ENCODE measurements around the gene NFIB. TPM values are rescaled to one million over a fixed set of nuclear protein-coding genes. Genes with fewer than 3 reads are reported as not detected.

Gene NFIB
- total and polyA plus RNA-seq, 2 of the 13 experiments (the other 11 are each of a cell fraction or from before 2014, with no cell fraction given) = 0.98 to 4.6 TPM

DNA sequence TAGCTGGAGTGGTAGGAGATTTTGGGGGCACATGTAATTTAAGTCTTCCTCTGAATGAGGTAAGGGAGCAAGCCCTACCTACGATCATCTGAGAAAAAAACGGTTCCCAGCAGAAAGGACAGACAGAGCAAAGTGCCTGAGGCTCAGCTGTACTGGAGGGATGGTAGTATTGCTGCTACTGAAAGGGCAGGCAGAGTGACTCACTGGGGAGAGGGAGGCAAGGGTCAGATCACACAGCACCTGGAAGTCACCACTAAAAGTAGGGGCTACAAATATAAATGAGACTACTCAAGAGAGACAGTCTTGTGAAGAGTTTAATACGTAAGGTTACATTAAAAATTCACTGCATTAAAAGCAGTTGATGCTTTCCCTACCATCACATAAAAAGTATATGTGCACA lies 75.9 kb downstream of the NFIB start (continued):
- TF ChIP-seq, protein P1, sequence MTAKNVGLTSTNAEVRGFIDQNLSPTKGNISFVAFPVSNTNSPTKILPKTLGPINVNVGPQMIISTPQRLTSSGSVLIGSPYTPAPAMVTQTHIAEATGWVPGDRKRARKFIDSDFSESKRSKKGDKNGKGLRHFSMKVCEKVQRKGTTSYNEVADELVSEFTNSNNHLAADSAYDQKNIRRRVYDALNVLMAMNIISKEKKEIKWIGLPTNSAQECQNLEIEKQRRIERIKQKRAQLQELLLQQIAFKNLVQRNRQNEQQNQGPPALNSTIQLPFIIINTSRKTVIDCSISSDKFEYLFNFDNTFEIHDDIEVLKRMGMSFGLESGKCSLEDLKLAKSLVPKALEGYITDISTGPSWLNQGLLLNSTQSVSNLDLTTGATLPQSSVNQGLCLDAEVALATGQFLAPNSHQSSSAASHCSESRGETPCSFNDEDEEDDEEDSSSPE (CRISPR knock-in tag; IDR thresholded peaks at IDR 0.05) = no peak
- TF ChIP-seq RFXANK (CRISPR knock-in tag; IDR thresholded peaks at IDR 0.05) (no peak), RORA (CRISPR knock-in tag; IDR thresholded peaks at IDR 0.05) (no peak), ZNF83 (CRISPR knock-in tag; IDR thresholded peaks at IDR 0.05; ENCODE audit: borderline replicate concordance) (no peak), NR2C2 (CRISPR knock-in tag; IDR thresholded peaks at IDR 0.05; ENCODE audit: borderline replicate concordance) (no peak)

DNA sequence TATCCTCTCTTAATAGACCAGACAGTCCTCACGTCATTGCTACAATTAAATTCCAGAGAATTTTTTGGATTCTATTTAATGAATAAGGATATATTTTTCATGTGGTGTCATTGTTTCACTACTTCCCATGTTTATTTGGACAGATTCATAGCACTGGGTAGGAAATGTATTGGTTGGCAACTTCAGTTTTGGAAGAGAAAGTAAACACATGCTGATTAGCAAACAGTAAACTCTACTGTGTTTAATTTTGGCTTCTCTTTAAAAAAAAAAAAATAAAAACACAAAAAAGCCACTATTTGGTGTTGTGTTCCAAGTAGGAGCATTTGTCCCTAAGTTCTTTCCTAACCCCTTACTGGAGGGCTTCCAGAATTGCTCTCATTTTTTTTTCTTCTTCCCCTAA lies 77.3 kb downstream of the NFIB start:
- no peaks in the 10 kb centered on the region for H3K27me3 ChIP-seq (ENCODE audit: control insufficient read depth in 1 of 2, insufficient read depth in 2 of 2, low read length in 2 of 2)
- intact Hi-C loops (cut with micrococcal nuclease; ENCODE audit: unreplicated experiment) = no loop called here
- in situ Hi-C loops (cut with HindIII; ENCODE audit: extremely low pct_ligation_motif_present, low pct_unique_long_range_greater_than_20kb) = loop anchor here (10.0 kb wide), 1 partner anchor 58 kb away; no protein-coding TSS in a partner anchor
- 53% methylated on average over 1 of the region's 1 CpG for WGBS (ENCODE audit: low lambda C conversion rate)
- no peaks in the 10 kb centered on the region for H3K9me3 ChIP-seq (ENCODE audit: low read length)
- H3K36me3 ChIP-seq (replicated peaks in 1 of 2; ENCODE audit: control insufficient read depth in 1 of 2, insufficient read depth in 2 of 2, low read length in 2 of 2) = no peaks in the 10 kb centered on the region
- no TSS peak for BruUV-seq (replicated peaks)
- peaks cover 13% of the 10 kb centered on the region for H3K4me1 ChIP-seq (ENCODE audit: insufficient read depth, low read length)
- no peaks in the 10 kb centered on the region for H4K20me1 ChIP-seq (ENCODE audit: insufficient read depth, low read length)
- no peak overlapping the region for H3K4me3 ChIP-seq (replicated peaks in 1 of 3; ENCODE audit: insufficient read depth in 1 of 3, low read depth in 2 of 3, low read length in 3 of 3)
- FAIRE-seq (no peak), ATAC-seq (no peak), DNase-seq (ENCODE audit: low spot score) (no peak)
- no peak for TF ChIP-seq STAT5B (CRISPR knock-in tag; IDR thresholded peaks at IDR 0.05)
- TF ChIP-seq ZNF678 (CRISPR knock-in tag; IDR thresholded peaks at IDR 0.05) = no peak
- TF ChIP-seq TBL1XR1 (IDR thresholded peaks at IDR 0.05; ENCODE audit: borderline replicate concordance, low read length, partially characterized antibody) = no peak
- no peak for TF ChIP-seq KLF12 (CRISPR knock-in tag; IDR thresholded peaks at IDR 0.05; ENCODE audit: borderline replicate concordance)
- TF ChIP-seq HMGA1 (CRISPR knock-in tag; conservative IDR thresholded peaks at IDR 0.05) = no peak
- TF ChIP-seq PRPF4 (IDR thresholded peaks at IDR 0.05; ENCODE audit: low read depth, low read length, poor library complexity, severe bottlenecking) = no peak
- TF ChIP-seq RCOR2 (CRISPR knock-in tag; IDR thresholded peaks at IDR 0.05) = no peak
- TF ChIP-seq, protein P2, sequence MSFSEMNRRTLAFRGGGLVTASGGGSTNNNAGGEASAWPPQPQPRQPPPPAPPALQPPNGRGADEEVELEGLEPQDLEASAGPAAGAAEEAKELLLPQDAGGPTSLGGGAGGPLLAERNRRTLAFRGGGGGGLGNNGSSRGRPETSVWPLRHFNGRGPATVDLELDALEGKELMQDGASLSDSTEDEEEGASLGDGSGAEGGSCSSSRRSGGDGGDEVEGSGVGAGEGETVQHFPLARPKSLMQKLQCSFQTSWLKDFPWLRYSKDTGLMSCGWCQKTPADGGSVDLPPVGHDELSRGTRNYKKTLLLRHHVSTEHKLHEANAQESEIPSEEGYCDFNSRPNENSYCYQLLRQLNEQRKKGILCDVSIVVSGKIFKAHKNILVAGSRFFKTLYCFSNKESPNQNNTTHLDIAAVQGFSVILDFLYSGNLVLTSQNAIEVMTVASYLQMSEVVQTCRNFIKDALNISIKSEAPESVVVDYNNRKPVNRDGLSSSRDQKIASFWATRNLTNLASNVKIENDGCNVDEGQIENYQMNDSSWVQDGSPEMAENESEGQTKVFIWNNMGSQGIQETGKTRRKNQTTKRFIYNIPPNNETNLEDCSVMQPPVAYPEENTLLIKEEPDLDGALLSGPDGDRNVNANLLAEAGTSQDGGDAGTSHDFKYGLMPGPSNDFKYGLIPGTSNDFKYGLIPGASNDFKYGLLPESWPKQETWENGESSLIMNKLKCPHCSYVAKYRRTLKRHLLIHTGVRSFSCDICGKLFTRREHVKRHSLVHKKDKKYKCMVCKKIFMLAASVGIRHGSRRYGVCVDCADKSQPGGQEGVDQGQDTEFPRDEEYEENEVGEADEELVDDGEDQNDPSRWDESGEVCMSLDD (CRISPR knock-in tag; IDR thresholded peaks at IDR 0.05; ENCODE audit: borderline replicate concordance) = no peak
- no peak for TF ChIP-seq BHLHE40 (IDR thresholded peaks at IDR 0.05; ENCODE audit: low read length)
- no peak for TF ChIP-seq KAT2B (IDR thresholded peaks at IDR 0.05; ENCODE audit: borderline replicate concordance, low read depth, low read length)
- TF ChIP-seq NFE2L2 (IDR thresholded peaks at IDR 0.05; ENCODE audit: low read length) = no peak
- TF ChIP-seq, protein P3, sequence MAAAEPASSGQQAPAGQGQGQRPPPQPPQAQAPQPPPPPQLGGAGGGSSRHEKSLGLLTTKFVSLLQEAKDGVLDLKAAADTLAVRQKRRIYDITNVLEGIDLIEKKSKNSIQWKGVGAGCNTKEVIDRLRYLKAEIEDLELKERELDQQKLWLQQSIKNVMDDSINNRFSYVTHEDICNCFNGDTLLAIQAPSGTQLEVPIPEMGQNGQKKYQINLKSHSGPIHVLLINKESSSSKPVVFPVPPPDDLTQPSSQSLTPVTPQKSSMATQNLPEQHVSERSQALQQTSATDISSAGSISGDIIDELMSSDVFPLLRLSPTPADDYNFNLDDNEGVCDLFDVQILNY (CRISPR knock-in tag; conservative IDR thresholded peaks at IDR 0.05) = no peak
- no peak for TF ChIP-seq ATRX (CRISPR knock-in tag; IDR thresholded peaks at IDR 0.05; ENCODE audit: borderline replicate concordance)
- CTCF ChIA-PET (ENCODE audit: low intra/inter-chr PET ratio, low total read pairs) = no interaction called here
- no peaks in the 10 kb centered on the region for H3K79me2 ChIP-seq (ENCODE audit: insufficient read depth, low read length)
- H2AFZ ChIP-seq (ENCODE audit: low read length) = no peak overlapping the region
- H3K4me2 ChIP-seq (ENCODE audit: low read depth, low read length) = no peak overlapping the region
- no peak overlapping the region for H3K9ac ChIP-seq (ENCODE audit: insufficient read depth, low read depth, low read length)
- no peak overlapping the region for H3K27ac ChIP-seq (ENCODE audit: extremely low read length, insufficient read depth, low read length)
- POLR2A ChIA-PET = no interaction called here

Measured in HepG2 (cell line).